Thymus (tissue), 11 donors: ENCODE results near the gene GGA3. TPM values are rescaled to one million over a fixed set of nuclear protein-coding genes. Genes with fewer than 3 reads are reported as not detected.
"Not testable (repeated sequence)": the region's sequence is repeated elsewhere in the genome, so short reads cannot be mapped to it uniquely, and the experiment has no call there.

ENCODE experiments used
- DNase-seq, 9 donors: peaks; one replicate each; pipeline ENCODE4 v3.0.0-alpha.2; 2013; ENCODE audit warnings: low spot score in 9 of 9, low read depth in 6 of 9, missing footprints in 1 of 9
- H3K27ac ChIP-seq, 2 donors: one replicate each; pipeline ENCODE4 v1.5.1; 2013; ENCODE audit warnings: control low read depth in 1 of 2, low read depth in 1 of 2, low read length in 1 of 2, mild to moderate bottlenecking in 1 of 2, moderate library complexity in 1 of 2
- H3K27me3 ChIP-seq, 2 donors: one replicate each; pipeline ENCODE4 v1.5.1; 2013; ENCODE audit warnings: low read length in 1 of 2; ENCODE audit not compliant: control insufficient read depth in 2 of 2, insufficient read depth in 1 of 2
- H3K36me3 ChIP-seq, 2 donors: one replicate each; pipeline ENCODE4 v1.5.1; 2013; ENCODE audit warnings: low read length in 1 of 2, mild to moderate bottlenecking in 1 of 2, moderate library complexity in 1 of 2; ENCODE audit not compliant: control insufficient read depth in 2 of 2, insufficient read depth in 2 of 2
- H3K4me1 ChIP-seq, 2 donors: one replicate each; pipeline ENCODE4 v1.5.1; 2013; ENCODE audit warnings: low read length in 2 of 2; ENCODE audit not compliant: control insufficient read depth in 2 of 2, insufficient read depth in 2 of 2
- H3K4me3 ChIP-seq, 2 donors: one replicate each; pipeline ENCODE4 v1.5.1; 2013; ENCODE audit warnings: low read length in 2 of 2, control low read depth in 1 of 2, mild to moderate bottlenecking in 1 of 2
- H3K9me3 ChIP-seq, 2 donors: one replicate each; pipeline ENCODE4 v1.5.1; 2013; ENCODE audit warnings: low read length in 1 of 2, mild to moderate bottlenecking in 1 of 2; ENCODE audit not compliant: control insufficient read depth in 2 of 2, insufficient read depth in 1 of 2
- WGBS: extraction: QIAGEN DNeasy Blood & Tissue Kit; methylation state at CpG from one replicate; pipeline ENCODE4 v1.1.7; 2013; 5-methylcytosine and 5-hydroxymethylcytosine counted together
- polyA plus RNA-seq: library from polyadenylated mRNA; stranded (reverse); fragments of 200-250 nt; gene quantifications from one replicate; pipeline ENCODE4 v1.2.3, GENCODE V29; 2013
- total RNA-seq: library from RNA; stranded (reverse); fragments of 120-200 nt; gene quantifications from one replicate; pipeline ENCODE4 v1.2.4, GENCODE V29; 2013
- donor health status: healthy.

Gene GGA3
- total and polyA plus RNA-seq, 2 donors = 18.1 to 33.3 TPM

DNA sequence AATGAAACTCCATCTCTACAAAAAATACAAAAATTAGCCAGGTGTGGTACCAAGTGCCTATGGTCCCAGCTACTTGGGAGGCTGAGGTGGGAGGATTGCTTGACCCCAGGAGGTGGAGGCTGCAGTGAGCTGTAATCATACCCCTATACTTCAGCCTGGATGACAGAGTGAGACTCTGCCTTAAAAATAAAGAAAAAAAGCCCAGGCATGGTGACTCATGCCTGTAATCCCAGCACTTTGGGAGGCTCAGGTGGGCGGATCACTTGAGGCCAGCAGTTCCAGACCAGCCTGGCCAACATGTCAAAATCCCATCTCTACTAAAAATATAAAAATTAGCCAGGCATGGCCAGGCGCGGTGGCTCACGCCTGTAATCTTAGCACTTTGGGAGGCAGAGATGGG is 18.8 kb upstream of the GGA3 start:
- not testable (repeated sequence) for H3K27ac ChIP-seq, H3K27me3 ChIP-seq, H3K4me3 ChIP-seq, DNase-seq, H3K9me3 ChIP-seq, H3K4me1 ChIP-seq
- WGBS = 98% methylated on average over 4 of the region's 4 CpGs
- peaks cover 39 to 41% of the 10 kb centered on the region in 2 donors for H3K36me3 ChIP-seq

DNA sequence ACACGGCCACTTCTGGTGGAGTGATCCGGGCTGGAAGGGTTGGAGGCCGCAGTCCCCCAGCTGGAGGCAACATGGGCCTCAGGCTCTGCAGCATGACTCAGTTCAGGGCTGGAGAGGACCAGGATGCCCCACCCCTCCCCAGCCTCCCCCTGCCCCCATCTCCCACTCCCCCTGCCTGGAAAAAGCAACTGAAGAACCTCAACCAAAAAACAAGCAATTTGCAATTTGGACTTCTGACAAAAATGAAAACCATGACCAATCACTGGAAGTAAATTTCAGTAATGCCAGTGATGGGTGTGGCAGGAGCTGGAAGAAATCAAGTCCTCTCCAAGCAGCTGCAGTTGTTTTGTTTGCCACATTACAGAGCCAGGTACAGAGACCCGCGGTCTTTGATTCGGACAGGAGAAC is 16.3 kb upstream of the GGA3 start:
- peaks cover 36 to 51% of the 10 kb centered on the region in 2 donors for H3K36me3 ChIP-seq
- H3K27ac ChIP-seq = no peak overlapping the region
- WGBS = 98% methylated on average over 6 of the region's 6 CpGs

DNA sequence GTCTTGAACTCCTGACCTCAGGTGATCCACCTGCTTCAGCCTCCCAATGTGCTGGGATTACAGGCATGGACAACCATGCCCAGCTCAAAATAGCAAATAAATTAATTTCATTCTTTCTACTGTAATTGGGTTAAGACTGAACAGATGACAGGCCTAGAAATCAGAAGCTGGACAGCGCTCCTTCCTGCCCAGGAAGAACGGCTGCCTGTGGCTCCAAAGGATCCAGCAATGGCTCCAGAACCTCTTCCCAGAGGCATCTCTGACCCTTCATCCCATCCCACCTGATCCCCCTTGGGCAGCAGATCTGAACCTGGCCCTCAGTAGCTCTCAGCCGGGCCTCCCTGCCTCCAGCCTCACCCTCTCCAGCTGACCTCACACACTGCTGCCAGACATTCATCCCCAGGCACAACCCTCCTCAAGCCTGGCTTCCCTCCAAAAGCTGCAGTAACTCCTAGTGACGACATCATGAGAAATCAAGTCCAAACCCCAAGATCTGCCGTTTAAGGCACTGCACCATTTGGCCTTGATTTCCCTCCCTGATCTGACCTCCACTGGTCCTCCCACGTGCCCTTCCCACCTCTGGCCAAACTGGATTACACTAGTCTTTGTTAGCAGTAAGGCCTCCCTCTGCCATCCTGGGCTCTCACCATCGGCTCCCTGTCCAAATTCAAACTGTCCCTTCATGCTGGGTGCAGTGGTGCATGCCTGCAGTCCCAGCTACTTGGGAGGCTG is 12.7 kb upstream of the GGA3 start:
- Histone ChIP-seq H3K36me3 (peaks cover 22 to 36% of the 10 kb centered on the region in 2 donors), H3K4me3 (no peak overlapping the region), H3K9me3 (no peaks in the 10 kb centered on the region), H3K27ac (no peak overlapping the region), H3K27me3 (peaks cover 0 to 7% of the 10 kb centered on the region in 2 donors), H3K4me1 (peaks cover 15 to 30% of the 10 kb centered on the region in 2 donors)
- WGBS = 95% methylated on average over 7 of the region's 7 CpGs
- DNase-seq = no peak

More for the DNA sequence above, 16.3 kb upstream of the GGA3 start:
- no peak for DNase-seq
- Histone ChIP-seq H3K4me1 (peaks cover 2 to 4% of the 10 kb centered on the region in 2 donors), H3K4me3 (no peak overlapping the region), H3K27me3 (no peaks in the 10 kb centered on the region), H3K9me3 (no peaks in the 10 kb centered on the region)

DNA sequence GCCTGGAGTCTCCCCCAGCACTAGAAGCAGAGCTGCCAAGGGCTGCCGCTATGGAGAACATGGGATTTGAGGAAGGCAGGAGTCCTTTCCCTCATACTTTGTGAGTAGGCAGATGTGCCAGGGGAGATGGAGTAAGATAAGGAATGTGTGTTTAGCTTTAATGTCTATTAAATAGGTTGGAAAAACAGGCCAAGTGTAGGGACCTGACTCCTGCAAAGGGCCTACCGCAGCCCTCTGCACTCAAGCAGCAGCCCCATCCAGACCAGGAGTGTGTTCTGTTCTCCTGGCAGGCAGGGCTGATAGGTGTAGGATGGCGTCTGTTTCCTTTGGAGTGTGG is 11.4 kb upstream of the GGA3 start:
- Histone ChIP-seq H3K27ac (no peak overlapping the region), H3K36me3 (peaks cover 22 to 28% of the 10 kb centered on the region in 2 donors)
- WGBS = 91% methylated on average over 3 of the region's 3 CpGs

DNA sequence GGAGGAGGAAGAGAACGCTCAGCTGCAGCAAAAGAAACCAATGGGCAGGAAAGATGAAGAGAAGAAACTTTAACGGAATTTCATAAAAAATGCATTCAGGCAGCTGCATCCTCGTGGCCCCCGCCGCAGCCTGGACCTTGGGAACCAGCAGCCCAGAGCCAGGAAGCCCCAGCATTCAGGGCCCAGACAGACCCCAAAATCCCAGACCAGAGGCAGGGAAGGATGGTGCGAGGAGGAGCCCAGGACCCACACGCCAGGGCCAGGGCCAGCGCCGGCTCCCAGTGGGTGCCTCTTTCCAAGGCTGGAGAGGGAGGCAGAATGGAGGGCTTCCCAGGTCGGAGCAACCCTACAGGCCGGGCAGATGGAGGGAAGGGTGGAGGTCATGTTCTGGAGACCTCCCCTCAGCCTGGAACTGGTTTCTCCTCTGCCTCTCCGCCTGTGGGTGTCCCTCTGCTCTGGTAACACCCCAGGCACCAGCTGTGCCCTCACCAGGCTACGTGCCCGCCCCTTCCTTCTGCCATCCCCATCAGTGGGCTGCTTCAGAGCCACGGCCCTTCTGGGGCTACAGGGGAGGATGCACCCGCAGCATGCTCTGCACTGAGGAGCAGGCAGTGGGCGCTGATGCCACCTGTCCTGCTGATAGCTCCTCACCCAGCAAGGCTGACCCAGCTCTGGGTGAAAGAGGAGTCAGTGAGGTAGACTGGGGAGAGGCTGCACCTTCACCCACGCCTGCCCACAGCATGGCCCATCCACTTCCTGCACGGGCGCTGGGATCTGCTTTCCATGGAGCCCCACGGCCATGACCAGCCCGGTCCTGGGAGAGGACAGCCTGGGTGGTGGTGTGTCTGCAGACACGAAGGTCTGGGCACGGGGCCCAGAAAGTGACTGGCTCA is 10.8 kb upstream of the GGA3 start:
- Histone ChIP-seq H3K4me1 (peaks cover 13 to 30% of the 10 kb centered on the region in 2 donors), H3K4me3 (peak overlapping the region; percentile 66 to 76), H3K36me3 (peaks cover 25 to 27% of the 10 kb centered on the region in 2 donors), H3K27ac (peak overlapping the region in 1 of 2 donors; percentile 92), H3K27me3 (peaks cover 0 to 7% of the 10 kb centered on the region in 2 donors), H3K9me3 (no peaks in the 10 kb centered on the region)
- 63% methylated on average over 24 of the region's 24 CpGs for WGBS
- DNase-seq = no peak

More for the DNA sequence above, 11.4 kb upstream of the GGA3 start:
- DNase-seq = no peak
- Histone ChIP-seq H3K27me3 (peaks cover 0 to 7% of the 10 kb centered on the region in 2 donors), H3K4me3 (no peak overlapping the region), H3K9me3 (no peaks in the 10 kb centered on the region), H3K4me1 (peaks cover 13 to 30% of the 10 kb centered on the region in 2 donors)

DNA sequence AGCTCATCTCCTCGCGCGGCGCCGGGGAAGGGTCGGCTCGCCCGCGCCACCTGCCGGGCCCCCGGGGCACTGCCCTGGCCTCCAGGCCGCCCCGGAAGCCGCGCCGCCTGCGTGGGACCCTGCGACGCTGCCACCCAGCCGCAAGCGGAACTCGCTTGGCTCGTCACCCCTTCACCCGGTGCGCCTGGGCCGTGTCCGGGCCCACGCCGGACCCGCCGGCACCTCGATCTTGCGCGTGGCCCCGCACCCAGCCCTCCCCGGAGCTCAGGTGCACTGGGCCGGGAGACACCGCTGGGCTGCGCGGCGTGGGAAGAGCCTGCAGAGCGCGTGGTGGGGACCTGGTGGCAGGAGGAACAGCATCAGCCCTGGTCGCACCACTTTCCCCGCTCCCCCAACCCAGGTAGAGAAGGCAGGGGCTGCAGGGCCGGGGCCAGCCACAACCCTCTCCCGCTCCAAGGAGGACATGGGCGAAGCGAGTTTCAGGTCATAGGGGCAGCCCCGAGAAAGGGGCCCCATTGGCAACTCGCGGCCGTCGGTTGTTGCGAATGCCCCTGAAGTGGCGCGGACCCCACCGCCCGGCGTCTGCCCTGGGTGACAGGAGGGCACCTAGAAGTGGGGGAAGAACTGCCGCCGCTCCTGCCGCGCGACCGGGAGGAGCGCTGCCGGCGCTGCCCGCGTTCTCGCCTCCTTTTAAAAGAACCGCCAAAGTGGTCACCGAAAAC is 10.0 kb upstream of the GGA3 start:
- Histone ChIP-seq H3K27me3 (peaks cover 0 to 7% of the 10 kb centered on the region in 2 donors), H3K27ac (peak overlapping the region; percentile 82 to 92), H3K4me1 (peaks cover 13 to 30% of the 10 kb centered on the region in 2 donors), H3K36me3 (peaks cover 28 to 31% of the 10 kb centered on the region in 2 donors), H3K4me3 (peak overlapping the region; percentile 66 to 76), H3K9me3 (no peaks in the 10 kb centered on the region)
- WGBS = under 1% methylated on average over 74 of the region's 74 CpGs
- peak in 8 of 9 donors; percentile 65 to 93 (median 82) for DNase-seq

DNA sequence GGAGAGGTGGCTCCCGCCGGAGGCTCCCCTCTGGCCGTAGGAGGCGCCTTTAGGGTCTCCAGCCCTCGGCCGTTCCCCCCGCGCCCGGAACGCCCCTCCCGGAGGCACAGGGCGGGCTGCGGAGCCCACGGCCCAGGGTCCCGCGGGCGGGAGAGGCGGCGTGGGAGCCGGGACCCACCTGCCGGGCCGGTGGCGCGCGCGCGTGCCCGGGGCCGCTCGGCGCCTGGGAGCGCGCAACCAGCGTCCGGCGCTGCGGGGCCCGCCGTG is 9.5 kb upstream of the GGA3 start, which contains the start of gene MIF4GD:
TSS of gene MIF4GD (minus strand) at position 266 of the 267 bp plus-strand sequence. CDS start 1,036 bp downstream, outside the sequence.
- Histone ChIP-seq H3K4me1 (peaks cover 13 to 30% of the 10 kb centered on the region in 2 donors), H3K9me3 (no peaks in the 10 kb centered on the region), H3K27ac (peak within 1 kb of the TSS; percentile 82 to 92), H3K4me3 (peak within 1 kb of the TSS; percentile 76), H3K36me3 (peaks cover 33 to 36% of the 10 kb centered on the region in 2 donors), H3K27me3 (peaks cover 0 to 7% of the 10 kb centered on the region in 2 donors)
- DNase-seq = no peak
- WGBS = under 1% methylated on average over 39 of the region's 39 CpGs

DNA sequence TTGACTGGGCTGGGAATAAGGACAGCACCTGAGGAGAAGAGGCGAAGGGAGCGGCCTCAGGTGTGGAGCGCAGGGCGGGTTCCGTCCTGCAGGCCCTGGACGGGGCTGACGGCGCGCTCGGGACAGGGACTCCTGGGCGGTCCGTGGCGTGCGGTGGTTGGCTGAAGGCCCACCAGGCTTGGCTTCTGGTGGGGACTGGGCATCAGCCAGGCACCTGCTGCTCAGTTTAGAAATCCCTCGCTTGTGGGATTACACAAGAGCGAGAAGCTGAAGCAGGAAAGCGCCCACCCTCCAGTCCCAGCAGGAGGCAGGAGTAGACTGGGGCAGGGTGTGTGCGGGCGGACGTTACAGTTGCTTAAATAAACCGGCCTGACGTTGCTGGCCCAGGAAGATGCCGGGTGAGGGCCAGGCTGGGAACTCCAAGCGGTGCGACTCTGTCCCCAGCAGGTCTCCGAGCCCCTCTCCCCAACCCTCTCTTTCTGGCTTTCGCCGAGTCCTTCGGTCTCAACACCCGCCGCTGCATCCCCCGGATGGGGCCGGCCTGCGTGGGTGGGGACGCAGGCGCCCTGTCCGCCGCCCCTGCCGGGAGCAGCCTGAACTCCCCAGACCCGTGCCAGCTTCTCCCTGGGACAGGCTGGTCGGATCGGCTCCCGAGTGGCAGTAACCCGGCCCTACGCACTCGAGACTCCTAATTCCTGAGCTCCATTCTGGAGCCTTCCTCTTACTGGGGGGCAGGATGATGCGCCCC is 9.0 kb upstream of the GGA3 start:
- peak overlapping the region; percentile 72 to 83 for H3K27ac ChIP-seq
- H3K4me3 ChIP-seq = peak overlapping the region; percentile 76
- no peaks in the 10 kb centered on the region for H3K9me3 ChIP-seq
- H3K27me3 ChIP-seq = peaks cover 0 to 7% of the 10 kb centered on the region in 2 donors
- 1% methylated on average over 47 of the region's 47 CpGs for WGBS
- H3K4me1 ChIP-seq = peaks cover 13 to 30% of the 10 kb centered on the region in 2 donors
- peaks cover 36 to 41% of the 10 kb centered on the region in 2 donors for H3K36me3 ChIP-seq
- DNase-seq = peak in 4 of 9 donors; percentile 34 to 63 (median 36)
